HG03060 (cell line): ENCODE results near the gene BHLHE23.
A peak's percentile ranks its signal among the peaks of the same experiment; 100 is the strongest.

Experiments
- ATAC-seq: cut with Tn5 transposase; IDR thresholded peaks from one replicate; pipeline ENCODE4 v1.9.1; 2021; ENCODE audit warnings: low read depth, moderate number of reproducible peaks; ENCODE audit not compliant: unreplicated experiment

The BHLHE23 gene

DNA sequence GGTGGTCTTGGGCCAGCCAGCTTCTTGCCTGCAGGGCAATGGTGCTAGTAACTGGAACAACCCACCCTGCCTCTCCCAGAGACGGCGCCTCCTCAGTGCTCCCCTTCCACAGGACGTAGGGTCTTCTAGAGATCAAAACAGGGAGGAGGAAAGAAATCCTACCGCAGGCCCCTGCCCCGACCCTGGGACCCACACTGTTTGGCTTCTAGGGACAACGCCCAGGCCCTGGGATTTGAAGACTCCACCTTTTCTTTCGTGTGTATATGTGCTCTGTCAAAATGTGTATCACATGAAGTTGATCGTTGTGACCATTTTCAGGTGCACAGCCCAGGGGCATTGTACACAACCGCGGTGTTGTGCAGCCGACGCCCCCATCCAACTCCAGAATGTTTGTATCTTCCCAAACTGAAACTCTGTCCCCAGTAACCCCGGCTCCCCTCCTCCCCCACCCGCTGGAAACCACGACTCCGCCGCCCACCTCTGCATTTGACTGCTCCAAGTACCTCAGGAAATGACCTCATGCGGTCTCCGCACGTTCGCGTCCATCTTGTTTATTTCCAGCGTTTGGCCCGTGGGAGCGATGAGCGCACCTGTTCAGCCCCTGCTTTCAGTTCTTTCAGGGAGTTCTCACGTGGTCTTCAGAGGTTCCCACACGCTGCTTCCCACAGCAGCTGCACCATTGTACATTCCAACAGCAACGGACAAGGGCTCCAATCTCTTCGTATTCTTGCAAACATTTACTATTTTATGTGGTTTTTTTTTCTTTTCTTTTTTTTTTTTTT is 3.4 kb upstream of the BHLHE23 start:
- ATAC-seq, result peak; percentile 68

DNA sequence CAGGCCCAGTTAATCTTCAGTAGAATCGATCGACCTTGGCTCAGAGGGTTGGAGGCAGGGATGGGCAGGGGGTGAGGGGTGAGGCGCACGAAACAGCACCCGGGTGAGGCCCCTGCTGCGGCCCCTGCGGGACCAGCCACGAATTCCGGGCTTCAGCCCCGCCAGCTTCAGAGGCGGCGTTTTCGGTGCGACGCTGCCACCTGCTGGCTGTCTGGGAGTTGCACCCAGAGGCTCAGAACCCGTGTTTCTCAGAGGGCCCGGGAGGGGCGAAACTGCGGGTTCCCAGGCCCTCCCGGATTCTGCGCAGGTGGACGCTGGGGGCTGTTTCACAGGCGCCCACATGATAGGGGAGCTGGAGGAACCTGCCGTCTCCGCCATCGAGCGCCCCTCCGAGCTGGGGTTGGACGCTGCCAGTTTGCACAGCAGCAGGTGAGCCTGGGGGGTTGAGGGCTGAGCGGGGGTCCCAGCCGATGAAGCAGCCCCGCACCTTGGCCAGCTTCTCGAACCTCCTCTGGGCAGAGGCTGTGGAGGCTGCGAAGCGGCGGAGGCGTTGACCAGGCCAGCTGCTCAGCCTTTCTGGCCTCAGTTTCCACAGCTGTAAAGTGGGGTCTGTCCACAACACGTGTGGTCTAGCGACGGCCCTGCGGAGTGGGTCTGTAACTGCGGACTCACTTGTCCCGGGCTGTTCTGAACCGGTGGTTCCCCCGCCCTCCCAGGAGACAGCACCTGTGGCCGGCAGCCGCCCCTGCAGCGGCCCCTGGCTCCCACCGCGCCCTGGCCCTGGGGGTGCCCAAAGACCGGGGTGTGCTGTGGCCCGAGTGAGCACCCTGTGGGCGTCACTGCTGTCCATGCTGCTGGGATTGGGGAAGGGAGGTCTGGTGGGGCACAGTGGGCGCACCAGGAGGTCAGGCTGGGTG is 2.5 kb upstream of the BHLHE23 start:
- no peak for ATAC-seq

DNA sequence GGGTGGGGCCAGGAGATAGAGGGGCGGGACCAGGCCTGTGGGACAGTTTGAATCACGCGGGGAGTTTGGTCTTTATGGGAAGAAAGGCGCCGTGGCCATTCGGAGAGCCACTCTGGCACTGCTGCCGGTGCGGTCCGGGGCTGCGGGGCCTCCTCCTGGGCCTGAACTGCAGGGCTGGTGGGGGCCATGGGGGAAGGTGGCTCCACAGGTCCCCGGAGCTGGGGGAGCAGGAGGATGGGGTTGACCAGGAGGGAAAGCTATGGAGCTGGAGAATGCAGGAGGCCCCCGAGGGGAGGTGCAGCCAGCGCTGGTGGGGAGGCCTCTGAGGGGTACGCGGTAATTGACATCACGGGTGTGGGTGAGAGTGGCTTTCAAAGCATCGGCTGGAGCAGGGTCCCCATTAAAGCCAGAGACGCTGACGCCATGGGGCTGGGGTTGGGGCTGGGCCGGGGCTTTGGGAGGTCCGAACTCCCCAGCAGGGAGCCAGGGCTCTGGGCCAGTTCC is 1.8 kb upstream of the BHLHE23 start:
- ATAC-seq, result no peak

DNA sequence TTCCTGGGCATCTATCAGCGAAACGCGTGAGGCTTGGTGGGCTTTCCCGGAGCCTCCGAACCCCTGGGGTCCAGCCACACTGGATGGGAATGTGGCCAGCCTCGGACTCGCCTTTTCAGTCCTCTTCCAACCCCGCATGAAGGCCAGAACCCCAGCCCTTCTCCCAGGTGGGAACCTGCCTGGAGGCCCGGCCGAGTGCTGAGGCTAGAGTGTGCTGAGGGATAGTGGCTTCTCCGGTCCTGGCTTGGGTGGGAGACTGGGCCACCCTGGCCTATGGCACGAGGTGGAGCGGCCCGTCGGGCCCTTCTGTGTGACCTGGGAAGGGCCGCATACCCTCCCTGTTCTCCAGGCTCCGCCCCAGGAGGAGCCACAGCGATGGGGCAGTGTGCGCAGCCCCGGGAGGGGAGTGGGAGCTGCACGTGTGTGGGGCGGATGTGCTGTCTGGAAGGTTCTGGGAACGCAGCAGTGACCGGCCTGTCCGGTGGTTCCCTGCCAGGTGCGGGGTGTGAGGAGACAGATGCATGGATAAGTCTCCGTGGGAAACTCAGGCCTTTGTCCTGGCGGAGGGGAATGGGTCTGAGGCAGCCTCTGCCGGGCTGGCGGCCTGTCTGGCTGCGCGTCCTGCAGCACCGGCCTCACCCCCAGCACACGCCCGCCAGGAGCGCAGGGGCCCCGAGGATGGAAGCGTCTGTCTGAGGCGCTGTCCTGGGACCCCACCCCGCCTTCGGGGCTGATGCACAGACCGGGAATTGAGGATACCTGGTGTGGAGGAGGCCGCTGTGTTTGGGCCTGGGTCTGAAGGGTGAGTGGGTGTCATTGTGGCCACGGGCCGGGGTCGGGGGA is 1.1 kb upstream of the BHLHE23 start:
- no peak for ATAC-seq

GRCh38 chr20:63007360-63007645 is 539 bp upstream of the BHLHE23 start:
- no peak for ATAC-seq

GRCh38 chr20:63005862-63006539 is 763 bp downstream of the BHLHE23 start:
- no peak for ATAC-seq

DNA sequence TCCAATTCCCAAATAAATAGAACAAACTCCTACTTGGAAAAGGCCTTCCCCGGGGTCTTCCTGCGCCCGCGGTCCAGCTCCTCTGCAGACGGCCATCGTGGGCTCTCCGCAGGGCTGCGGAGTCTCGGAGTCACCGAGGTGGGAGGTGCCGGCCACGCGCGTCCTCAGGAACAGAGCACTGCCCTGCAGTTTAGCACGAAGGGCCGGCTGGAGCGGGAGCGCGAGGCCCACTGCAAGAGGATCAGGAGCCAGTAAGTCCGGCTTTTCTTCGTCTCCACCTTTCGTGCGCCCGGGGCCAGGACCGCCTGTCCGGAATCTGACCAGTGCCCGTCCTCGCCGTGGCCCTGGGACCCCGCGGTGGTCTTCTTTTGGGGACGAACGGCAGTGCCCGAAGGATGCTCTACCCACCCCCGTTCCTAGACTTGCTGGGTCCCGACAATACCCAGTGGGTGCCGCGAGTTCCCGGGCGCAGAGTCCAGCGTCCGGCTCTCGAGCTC is 1.4 kb downstream of the BHLHE23 start:
- no peak for ATAC-seq

DNA sequence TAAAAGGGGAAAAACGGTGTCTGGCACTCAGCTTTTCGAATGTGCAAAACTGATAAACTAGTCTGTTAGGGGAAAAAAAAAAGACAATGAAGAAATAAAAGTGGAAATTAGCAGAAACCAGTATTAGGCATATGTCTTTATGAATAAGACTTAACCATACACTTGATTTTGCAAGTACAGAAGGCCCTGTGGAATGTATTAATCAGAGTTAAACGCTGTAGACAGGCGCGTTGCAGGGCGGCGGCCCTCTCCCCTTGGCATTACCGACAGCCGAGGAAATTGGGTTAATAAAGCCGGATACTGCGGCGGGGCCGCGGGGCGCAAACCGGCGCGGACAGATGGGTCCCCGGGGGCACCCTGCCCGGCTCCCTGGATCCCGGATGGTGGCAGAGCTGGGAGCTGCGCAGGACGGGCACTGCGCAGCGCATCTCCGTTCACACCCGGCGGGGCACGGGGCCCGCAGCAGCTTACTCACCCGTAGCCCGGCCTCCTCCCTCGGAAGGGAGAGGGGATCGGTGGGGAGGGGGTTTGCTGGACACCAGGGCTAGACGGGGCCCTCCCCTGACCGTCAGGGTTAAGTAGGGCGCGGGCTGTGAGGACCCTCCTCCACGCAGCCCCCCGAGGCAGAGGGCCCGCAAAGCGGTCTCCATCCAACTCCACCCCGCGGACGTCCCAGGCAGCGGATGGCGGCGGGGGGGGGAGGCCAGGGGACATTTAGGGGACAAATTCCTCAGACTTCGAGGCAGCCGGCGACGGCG is 2.0 kb downstream of the BHLHE23 start:
- no peak for ATAC-seq

DNA sequence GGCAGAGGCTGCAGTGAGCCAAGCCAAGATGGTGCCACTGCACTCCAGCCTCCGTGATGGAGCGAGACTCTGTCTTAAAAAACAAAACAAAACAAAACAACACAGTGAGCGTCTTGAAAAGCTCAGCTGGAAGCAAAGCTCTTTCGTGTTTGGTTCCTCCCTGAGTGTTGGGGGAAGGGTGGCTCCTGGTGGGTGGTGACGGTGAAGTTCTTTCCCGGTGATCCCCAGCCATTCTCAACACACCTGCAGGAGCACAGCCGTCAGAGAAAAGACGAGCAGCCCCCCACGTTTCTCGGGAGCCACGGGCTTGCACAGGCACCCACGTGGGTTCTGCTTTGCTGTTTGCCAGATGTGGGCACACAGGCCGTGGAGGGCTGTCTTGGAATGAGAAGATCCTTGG is 3.2 kb downstream of the BHLHE23 start:
- ATAC-seq, result no peak

GRCh38 chr20:63002511-63002910 is 4.3 kb downstream of the BHLHE23 start:
- ATAC-seq, result no peak

- ATAC-seq, result no peak
Measured at GRCh38 chr20:63000958-63001357, 5.8 kb downstream of the BHLHE23 start.

- ATAC-seq, result no peak
Measured at GRCh38 chr20:63000036-63000435, 6.7 kb downstream of the BHLHE23 start.

DNA sequence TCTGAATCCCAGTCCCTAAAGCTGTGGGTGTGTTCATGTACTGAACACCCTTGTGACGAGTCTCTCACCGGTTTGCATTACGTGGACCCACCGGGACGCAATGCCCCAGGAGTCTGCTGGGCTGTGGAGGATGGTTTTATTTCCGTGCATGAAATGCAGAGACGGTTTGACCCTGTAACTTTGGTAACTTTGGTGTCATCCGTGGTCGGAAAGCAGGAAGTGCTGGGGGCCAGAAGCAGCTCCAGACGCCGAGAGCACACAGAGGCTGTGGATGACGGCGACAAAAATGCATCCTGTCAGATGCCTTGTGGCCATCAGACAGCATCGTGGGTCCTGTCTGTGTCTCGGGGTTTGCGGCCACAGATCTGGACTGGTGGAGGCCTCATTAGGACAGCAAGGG is 7.2 kb downstream of the BHLHE23 start:
- ATAC-seq, result no peak

DNA sequence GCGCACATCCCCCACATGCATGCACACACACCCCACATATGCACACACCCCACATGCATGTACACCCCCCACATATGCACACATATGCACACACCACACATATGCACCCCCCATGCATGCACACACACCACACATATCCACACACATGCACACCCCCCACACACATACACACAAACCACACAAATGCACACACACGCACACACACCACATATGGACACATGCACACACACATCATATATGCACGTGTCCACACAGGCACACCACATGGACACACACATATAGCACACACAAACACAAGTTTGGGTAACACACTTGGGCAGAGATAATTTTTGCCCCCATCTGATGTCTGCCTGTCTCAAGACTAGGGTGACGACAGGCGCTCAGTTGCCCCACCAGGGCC is 8.3 kb downstream of the BHLHE23 start:
- ATAC-seq, result no peak

DNA sequence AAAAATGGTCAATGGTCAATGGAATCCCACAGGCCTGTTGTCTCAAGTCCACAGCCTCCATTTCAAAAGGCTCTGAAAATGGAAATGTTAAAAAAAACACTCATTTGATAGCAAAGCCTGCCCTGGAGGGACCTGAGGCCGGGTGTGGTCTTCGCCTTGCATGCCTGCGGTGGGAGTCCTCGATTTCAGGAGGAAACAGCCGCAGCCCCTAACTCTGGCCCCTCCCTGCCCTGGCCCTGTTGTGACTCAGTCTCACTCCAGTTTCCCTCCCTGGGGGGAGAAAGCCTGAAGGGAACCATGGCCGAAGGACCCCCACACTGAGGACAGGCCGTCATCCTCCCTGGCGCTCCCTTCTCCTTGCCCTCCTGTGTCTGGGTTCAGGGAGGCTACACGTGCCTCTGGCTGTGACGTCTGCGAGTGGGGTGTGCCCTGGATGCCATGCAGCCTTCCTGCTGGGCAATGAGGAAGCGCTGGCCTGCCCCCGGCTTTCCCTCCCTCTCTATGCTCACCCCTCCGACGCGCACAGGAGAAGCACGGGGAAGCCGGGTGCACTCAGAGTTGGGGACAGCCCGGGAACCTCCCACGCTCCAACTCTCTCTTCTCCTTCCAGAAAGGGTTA is 9.2 kb downstream of the BHLHE23 start:
- ATAC-seq, result no peak

- ATAC-seq, result no peak
Measured at GRCh38 chr20:62996596-62996982, 10.2 kb downstream of the BHLHE23 start.

DNA sequence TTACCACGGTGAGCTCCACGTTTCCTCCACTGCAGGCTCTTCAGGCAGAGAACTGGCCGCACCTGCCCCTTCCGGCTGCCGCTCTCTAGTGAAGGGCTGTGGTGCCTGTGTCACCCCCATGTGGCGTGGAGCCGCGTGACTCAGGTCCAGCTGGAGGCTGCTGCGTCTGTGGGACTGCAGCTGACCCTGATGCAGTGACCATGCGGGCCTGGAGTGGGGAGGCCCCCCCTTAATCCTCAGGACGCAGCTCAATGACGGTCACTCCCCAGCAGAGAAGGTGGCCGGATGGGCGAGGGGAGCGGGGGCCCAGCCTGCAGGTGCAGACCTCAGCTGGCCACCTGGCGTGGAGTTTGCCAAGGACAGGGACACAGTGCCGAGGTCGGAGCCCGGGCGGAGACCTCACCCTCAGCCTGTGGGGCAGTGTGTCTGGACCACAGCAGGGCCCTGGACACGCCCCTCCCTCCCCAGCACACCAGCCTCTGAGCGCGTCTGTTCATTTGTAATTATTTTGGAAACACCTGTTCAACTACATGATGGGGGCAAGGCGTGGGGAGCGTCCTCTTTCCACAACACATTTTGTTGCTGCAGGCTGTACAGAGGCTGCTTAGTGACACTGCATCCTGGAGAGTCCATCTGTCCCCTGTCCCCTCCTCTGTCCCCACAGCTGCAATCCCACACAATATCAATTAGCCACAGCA is 10.7 kb downstream of the BHLHE23 start:
- no peak for ATAC-seq

GRCh38 chr20:62995481-62995880 is 11.3 kb downstream of the BHLHE23 start:
- ATAC-seq, result no peak
